Right lobe of liver (tissue), 4 donors: Measurements from ENCODE around the gene ARMH1.
"Not testable (repeated sequence)": the region's sequence is repeated elsewhere in the genome, so short reads cannot be mapped to it uniquely, and the experiment has no call there.

Experiments
- CTCF ChIP-seq, 4 donors: fragments of 200-600 bp in 3 of 4; fragments of 450-650 bp in 1 of 4; IDR thresholded peaks; one replicate each; pipeline versions ENCODE4 v1.5.1 to v1.8.0; 2016 to 2022; ENCODE audit warnings: antibody characterized with exemption in 4 of 4, mild to moderate bottlenecking in 2 of 4
- POLR2A ChIP-seq: fragments of 450-650 bp; IDR thresholded peaks from one replicate; pipeline ENCODE4 v1.6.1; 2017; ENCODE audit warnings: antibody characterized with exemption, mild to moderate bottlenecking
- donor health status: DM: no; HTN: no; CAD: no.
- donor health status: DM: no; HTN: no; CAD: no.
- donor health status: DM: no; HTN: yes; CAD: no.

DNA sequence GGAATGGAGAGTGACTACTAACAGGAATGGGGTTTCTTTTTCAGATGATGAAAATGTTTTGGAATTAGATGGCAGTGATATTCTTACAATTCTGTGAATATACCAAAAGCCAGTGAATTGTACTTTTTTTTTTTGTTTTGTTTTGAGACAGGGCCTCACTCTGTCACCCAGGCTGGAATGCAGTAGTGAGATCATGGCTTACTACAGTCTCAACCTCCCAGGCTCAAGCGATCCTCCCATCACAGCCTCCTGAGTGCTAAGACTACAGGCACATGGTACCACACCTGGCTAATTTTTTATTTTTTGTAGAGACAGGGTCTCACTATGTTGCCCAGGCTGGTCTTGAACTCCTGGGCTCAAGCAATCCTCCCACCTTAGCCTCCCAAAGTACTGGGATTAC, 7.8 kb upstream of the ARMH1 start:
- TF ChIP-seq CTCF (IDR thresholded peaks at IDR 0.05); POLR2A: not testable (repeated sequence)
